ENCODE data around the gene ZFAND4.
"Not testable (repeated sequence)": the region's sequence is repeated elsewhere in the genome, so short reads cannot be mapped to it uniquely, and the experiment has no call there.

Gene ZFAND4

DNA sequence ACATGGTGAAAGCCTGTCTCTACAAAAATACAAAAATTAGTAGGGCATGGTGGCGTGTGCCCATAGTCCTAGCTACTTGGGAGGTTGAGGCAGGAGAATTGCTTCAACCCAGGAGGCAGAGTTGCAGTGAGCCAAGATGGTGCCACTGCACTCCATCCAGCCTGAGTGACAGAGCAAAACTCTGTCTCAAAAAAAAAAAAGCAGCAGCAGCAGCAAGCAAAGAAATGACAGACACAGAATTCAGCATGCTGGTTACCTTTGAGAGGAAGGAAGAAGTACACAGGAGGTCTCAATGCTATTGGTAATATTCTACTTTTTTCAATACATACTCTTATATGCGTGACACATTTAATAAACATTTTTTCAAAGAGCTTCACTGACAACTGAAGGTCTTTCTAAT lies 81.3 kb downstream of the ZFAND4 start:
- DNase-seq (ENCODE audit: low spot score): no peak

DNA sequence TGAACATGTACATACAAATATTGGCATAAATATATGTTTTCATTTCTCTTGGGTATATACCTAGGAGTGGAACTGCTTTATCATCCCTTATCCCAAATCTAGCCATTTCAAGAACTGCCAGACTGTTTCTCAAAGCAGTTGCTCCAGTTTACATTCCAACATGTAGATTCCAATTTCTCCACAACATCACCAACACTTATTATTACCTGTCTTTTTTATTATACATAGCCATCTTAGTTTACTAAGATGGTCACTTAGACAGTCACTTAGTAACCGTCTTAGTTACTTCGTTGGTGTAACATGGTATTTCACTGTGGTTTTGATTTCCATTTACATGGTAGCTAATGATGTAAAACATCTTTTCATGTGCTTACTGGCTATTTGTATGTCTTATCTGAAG lies 82.7 kb downstream of the ZFAND4 start:
- no peak for DNase-seq (ENCODE audit: low spot score)

DNA sequence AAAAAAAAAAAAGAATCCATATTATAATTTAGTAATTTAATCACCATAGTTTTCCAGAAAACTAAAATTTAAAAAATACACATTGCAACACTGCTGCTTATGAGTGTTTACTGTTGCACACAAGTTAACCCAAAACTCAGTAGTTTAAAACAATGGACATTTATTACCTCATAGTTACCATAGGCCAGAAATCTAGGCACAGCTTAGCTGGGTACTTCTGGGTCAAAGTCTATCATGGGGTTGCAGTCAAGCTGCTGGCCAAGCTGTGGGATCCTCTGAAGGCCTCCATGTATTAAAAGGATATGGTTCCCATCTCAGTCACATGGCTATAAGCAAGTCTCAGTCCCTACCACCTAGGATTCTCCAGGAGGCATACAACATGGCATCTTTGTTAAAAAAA lies 83.6 kb downstream of the ZFAND4 start:
- DNase-seq (ENCODE audit: low spot score): no peak

DNA sequence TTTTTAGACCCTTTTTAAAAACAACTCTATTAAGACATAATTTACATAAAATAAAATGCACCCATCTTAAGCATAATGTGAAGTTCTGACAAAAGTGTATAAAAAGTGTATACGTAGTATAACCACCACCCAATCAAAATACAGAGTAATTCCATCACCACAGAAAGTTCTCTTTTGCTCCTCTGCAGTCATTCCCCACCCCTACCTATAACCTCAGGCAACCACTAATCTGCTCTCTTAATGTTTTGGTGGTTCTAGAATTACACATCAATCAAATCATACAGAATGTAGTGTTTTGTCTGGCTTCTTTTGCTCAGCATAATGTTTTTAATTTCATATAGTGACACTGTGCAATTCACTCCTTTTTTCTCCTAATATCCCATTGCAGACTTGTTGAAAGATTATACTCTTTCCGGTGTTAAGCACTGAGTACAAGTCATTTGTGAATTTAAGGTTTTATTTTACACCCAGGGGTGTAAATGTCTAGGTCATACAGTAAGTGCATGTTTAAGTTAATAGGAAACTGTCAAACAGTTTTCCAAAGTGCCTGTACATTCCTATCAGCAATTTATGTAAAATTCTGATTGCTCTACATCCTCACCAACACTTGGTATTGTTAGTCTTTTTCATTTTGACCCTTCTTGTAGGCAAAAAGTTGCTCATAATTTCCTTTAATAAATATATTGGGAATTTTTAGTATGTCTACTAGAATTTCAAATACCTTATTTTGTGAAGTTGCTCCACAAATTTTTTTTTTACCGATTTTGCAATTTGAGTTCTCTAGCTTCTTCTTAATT lies 86.3 kb downstream of the ZFAND4 start:
- DNase-seq (ENCODE audit: low spot score): no peak

DNA sequence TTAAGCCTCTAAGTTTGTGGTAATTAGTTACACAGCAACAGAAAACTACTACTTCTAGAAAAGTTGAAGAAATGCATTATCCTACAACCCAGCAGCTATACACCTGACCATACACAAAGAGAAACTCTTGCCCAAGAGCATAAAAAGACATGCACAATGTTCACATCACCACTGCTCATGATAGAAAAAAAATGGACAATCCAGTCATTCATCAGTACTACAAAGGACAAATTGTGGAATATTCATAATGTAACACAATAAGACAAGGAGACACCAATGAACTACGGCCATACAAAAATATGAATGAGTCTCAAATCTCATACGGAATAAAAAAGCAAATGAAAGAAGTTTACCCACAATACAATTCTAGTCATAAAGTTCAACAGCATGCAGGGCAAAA lies 87.4 kb downstream of the ZFAND4 start:
- no peak for DNase-seq (ENCODE audit: low spot score)

DNA sequence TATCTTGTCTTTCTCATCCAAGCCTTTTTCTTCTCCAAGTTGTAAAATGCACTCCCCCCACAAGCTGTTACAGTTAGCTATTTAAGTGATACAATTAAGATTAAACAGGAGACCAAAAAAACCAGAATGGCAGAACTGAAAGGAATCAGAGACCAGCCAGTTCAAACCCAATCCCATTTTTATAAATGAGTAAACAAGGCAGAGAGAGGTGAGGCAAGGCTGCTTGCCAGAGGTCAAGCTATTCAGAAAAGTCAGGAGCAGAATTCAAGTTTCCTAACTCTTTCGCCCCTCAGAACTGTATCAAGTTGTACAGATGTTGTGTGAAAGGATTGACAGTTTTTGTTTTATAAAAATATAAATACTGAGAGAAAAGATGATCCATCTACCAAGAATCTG lies 90.2 kb downstream of the ZFAND4 start:
- DNase-seq (ENCODE audit: low spot score): no peak

DNA sequence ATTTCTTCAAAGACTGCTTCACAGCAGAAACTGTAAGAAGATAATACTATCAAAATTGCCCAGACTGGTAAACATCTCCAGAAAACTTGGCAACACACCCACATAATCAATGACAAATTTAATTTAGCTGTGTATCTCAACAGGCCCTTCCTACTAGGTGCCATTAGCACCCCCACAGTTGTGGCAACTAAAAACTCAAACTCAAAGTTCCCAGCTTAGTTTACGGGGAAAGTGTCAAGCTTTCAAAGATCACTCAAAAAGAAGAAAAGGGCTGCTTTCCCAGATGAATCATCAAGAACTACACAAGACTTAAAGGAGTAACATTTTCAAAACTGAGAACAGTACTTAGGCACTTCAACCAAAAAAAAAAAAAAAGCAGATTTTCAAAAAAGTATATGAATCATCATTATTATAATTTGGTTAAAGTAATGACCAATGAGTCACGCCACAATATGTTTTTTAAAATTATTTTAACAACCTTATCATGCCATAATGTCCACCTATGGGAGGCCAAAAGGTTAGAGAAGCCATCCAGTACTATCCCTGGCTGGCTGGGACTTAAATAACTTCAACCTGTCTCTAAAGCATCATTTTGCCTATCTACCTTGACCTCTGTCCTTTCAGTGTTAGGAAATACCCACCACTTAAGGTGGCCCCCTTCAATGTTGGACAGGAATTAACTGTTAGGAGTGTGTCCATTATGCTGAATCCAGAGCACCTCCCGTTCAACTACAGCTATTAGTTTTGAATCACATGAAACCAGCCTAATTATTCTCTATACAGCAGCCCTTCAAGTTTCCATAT lies 90.8 kb downstream of the ZFAND4 start:
- DNase-seq (ENCODE audit: low spot score): no peak

DNA sequence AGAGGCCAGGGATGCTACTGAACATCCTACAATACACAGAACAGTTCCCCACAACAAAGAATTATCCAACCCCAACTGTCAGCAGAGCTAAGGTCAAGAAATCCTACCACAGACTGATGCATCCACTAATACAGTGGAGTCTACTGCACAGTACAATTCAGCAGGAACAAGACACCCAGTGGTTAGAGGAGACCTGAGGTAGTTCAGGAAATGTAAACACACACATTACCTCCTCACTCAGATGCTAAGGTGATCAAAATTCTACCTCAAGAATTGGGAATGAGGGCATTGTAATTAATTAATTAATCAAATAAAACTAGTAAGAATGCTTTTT lies 91.4 kb downstream of the ZFAND4 start:
- DNase-seq (ENCODE audit: low spot score): no peak

DNA sequence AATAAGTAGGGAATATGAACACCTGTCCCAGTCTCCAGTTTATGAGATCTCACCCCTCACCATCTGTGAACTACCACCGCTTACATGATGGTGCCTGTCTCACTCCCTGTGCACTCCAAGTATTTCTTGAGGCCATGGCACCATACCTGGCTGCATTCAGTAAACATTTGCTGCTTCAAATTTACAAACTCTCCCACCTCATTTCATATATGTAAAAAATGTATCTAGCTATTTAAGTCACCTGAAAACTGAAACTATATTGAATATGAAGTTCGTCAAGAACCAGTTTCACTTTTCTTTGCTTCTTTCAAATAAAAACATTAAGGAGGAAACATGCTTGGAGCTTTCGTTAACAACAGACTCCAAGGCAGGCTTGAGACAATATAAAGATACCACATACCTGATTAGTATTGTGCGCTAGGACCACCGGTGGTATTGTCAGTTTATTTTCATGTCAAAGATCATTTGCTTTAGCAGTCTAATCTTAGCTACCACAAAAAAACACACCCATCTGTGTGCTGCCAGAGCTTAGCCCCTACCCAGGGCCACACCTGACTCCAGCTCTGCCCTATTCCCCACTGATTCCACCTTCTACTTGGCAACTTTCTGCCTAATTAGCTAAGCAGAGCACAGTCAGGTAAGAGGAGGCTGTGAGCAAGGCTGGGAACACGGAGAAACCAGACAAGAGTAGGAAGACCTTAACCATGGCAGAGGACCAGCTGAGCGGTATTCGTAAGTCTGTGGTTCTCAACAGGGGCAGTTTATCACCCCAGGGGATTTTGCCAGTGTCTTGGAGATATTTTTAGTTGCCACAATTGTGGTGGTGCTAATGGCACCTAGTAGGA lies 92.0 kb downstream of the ZFAND4 start:
- DNase-seq (ENCODE audit: low spot score): no peak

DNA sequence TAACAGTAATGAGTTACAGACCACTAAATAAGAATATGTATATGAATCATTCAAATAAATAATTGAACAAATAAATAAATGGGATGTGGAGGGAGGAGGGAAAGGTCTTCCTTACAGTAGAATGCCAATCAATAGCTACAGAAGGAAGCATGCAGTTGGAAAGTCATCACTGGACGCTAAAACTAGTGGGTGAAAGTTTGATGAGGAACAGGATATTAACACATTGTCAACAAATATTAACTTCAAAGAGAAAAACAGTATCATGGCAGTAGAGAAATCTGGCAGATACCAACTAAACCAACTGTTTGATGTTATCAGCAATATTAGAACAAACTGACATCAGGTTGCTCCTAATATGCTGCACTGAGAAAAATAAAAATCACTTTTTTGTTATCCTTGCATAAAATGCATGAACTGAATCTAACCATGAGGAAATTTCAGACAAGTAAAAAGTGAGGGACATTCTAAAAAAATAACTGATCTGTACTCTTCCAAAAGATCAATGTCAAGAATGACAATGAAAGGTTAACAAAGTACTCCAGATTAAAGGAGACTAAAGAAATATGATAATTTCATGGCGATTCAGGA lies 94.1 kb downstream of the ZFAND4 start:
- no peak for DNase-seq (ENCODE audit: low spot score)

DNA sequence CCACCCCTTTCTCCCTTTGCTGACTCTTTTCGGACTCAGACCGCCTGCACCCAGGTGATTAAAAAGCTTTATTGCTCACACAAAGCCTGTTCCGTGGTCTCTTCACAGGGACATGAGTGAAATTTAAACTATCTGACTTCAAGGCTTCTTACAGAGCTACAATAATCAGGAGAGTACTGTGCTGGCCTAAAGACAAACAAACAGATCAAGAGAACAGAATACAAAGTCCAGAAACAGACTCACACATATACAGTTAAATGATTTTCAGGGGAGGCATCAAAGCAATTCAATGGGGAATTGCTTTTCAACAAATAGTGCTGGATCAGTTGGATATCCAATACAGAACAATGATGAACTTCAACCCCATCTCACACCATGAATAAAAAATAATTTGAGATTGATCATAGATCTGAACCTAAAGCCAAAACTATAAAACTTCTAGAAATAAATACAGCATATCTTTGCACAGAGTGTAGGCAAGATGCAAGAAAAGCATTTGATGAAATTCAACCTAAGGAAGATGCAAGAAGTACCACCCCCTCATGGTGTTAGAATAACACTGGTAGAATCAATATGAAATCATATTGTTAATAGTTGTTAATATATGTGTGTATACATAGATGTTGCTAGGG lies 96.5 kb downstream of the ZFAND4 start:
- DNase-seq (ENCODE audit: low spot score): no peak

DNA sequence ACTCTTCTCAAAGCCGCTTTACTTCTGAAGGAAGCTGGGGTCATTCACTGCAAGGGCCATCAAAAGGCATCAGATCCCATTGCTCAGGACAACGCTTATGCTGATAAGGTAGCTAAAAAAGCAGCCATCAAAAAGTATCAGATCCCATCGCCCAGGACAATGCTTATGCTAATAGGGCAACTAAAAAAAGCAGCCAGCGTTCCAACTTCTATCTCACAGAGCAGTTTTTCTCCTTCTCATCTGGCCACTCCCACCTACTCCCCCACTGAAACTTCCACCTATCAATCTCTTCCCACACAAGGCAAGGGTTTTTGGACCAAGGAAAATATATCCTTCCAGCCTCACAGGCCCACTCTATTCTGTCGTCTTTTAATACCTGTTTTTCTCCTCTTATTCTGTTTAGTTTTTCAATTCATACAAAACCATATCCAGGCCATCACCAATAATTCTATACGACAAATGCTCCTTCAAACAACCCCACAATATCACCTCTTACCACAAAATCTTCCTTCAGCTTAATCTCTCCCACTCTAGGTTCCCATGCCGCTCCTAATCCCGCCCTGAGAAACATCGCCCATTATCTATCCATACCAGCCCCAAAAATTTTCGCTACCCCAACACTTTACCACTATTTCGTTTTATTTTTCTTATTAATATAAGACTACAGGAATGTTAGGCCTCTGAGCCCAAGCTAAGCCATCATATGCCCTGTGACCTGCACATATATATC lies 97.4 kb downstream of the ZFAND4 start:
- DNase-seq (ENCODE audit: low spot score): not testable (repeated sequence)

DNA sequence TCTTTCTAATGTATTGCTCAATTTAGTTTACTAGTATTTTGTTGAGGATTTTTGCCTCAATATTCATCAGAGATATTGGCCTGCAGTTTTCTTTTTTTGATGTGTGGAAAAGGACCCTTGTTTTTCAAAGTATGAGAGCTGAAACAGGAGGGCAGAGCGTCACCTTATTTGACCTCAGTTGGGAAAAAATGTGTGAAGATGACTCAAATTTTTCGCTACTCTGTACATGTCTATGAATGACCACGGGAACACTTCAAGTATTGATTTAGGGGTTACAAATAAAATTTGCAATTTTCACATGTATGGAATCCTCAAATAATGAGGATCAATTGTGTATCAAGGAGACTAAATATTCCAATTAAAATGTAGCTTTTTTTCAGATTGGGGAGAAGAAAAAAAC lies 103.1 kb downstream of the ZFAND4 start:
- no peak for DNase-seq (ENCODE audit: low spot score)

DNA sequence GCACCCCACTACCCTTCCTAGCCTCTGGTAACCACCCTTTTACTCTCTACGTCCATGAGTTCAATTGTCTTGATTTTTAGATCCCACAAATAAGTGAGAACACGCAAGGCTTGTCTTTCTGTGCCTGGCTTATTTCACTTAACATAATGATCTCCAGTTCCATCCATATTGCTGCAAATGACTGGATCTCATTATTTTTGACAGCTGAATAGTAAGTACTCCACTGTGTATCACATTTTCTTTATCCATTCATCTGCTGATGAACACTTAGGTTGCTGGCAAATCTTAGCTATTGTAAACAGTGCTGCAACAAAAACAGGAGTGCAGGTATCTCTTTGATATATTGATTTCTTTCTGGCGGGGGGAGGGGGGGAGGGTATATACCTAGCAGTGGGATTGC lies 106.2 kb downstream of the ZFAND4 start:
- peak; percentile 86 for DNase-seq (ENCODE audit: low spot score)
